Measurements from ENCODE around the gene SULT2A1. TPM values are rescaled to one million over a fixed set of nuclear protein-coding genes. Genes with fewer than 3 reads are reported as not detected.
A peak's percentile ranks its signal among the peaks of the same experiment; 100 is the strongest.
"Not testable (repeated sequence)": the region's sequence is repeated elsewhere in the genome, so short reads cannot be mapped to it uniquely, and the experiment has no call there.

Gene SULT2A1
- total RNA-seq, 1 donor: not detected

- H3K4me3 ChIP-seq (ENCODE audit: low read depth, low read length): no peak overlapping the region
- no peak for DNase-seq (ENCODE audit: low read depth)
- no peak for TF ChIP-seq CTCF (IDR thresholded peaks at IDR 0.05; ENCODE audit: insufficient read depth, low read length)
Measured at GRCh38 chr19:47860602-47861297, 25.4 kb downstream of the SULT2A1 start.

GRCh38 chr19:47859838-47860237 is 26.3 kb downstream of the SULT2A1 start:
- not testable (repeated sequence) for DNase-seq (ENCODE audit: low read depth); H3K4me3 ChIP-seq (ENCODE audit: low read depth, low read length)

DNA sequence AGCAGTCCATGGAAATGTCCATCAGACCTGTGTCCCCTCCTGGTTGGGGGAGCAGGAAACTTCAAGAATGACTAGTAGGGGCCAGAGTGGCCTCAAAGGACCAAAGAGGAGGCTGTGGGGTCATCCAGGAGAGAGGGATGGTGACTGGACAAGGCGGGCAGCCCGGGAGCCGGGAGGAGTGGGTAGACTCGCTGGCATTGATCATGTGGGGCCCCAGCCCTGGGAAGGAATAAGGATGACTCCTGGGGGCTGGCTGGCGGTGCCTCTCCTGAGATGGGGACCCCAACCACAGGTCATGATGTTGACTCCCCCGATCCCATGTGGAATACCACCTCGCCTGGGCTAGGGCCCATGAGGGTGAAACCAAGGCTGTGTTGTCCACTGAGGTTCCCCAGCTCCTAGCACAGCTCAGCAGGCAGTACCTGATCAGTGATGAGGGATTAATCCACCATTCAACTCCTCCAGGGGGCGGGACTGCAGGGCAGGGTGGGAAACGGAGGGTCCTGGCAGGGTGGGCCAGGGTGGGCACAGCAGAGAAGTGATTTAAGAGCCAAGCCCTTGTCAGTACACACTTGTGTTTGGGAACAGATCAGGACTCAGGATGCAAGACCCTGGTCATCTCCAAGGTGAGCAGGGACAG is 27.3 kb downstream of the SULT2A1 start, which contains the start of gene TPRX2:
TPRX2 (plus strand) TSS at position 590 of the 640 bp plus-strand sequence; CDS start at position 602, 12 bp downstream.
- not testable (repeated sequence) for DNase-seq (ENCODE audit: low read depth); H3K4me3 ChIP-seq (ENCODE audit: low read depth, low read length)

DNA sequence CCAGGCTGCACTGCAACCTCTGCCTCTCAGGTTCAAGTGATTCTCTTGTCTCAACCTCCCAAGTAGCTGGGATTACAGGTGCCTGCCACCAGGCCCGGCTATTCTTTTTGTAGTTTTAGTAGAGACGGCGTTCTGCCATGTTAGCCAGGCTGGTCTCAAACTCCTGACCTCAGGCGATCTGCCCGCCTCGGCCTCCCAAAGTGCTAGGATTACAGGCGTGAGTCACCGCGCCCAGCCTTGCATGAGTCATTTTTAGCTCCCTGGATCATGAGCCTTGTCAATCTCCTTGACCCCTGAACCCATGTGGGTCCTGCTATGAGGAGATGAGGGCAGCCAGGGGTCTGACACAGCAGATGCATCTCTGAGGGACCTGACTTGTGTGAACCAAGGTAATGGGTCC is 27.9 kb downstream of the SULT2A1 start:
- not testable (repeated sequence) for DNase-seq (ENCODE audit: low read depth); H3K4me3 ChIP-seq (ENCODE audit: low read depth, low read length)

DNA sequence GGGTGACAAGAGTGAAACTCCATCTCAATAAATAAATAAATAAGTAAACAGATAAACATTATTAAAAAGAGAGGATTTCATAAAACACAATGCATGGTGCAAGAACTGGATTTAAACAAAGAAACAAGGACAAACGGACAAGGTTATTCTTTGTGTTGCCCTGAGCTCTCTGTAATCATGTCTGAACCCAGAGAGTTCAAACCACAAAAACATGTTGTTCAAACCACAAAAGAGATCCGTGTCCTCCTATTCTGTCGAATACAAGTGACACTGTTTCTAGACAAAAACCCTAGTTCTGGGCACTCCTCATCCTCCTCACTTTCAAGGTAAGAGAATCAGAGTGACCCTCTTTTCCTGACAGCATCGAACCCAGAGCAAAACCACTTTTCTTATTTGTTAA is 31.7 kb downstream of the SULT2A1 start:
- TF ChIP-seq CTCF (IDR thresholded peaks at IDR 0.05; ENCODE audit: insufficient read depth, low read length): no peak
- H3K4me3 ChIP-seq (ENCODE audit: low read depth, low read length): no peak overlapping the region
- no peak for DNase-seq (ENCODE audit: low read depth)

DNA sequence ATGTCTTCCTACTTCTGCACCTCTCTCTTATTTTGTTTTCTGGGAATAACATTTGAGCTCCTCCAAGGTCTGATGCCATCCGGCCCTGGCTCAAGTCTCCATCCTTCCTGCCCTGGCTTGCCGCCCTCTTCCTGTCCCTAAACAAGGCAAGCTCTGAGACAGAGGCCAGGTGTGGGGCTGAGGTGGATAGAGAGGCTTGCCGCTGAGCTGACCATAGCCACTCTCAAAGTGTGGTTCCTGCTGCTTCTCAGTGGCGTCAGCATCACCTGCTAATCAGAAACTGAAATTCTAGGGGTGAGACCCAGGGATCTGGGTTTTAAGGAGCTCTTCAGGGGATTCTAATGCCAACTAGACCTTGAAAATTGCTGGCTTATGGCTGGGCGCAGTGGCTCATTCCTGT is 33.1 kb downstream of the SULT2A1 start:
- DNase-seq (ENCODE audit: low read depth): no peak
- no peak for TF ChIP-seq CTCF (IDR thresholded peaks at IDR 0.05; ENCODE audit: insufficient read depth, low read length)

GRCh38 chr19:47848823-47849473 is 37.2 kb downstream of the SULT2A1 start:
- H3K4me3 ChIP-seq (ENCODE audit: low read depth, low read length): no peak overlapping the region
- no peak for DNase-seq (ENCODE audit: low read depth)
- TF ChIP-seq CTCF (IDR thresholded peaks at IDR 0.05; ENCODE audit: insufficient read depth, low read length): peak; percentile 19

More for the DNA sequence above, 33.1 kb downstream of the SULT2A1 start:
- H3K4me3 ChIP-seq (ENCODE audit: low read depth, low read length): no peak overlapping the region

DNA sequence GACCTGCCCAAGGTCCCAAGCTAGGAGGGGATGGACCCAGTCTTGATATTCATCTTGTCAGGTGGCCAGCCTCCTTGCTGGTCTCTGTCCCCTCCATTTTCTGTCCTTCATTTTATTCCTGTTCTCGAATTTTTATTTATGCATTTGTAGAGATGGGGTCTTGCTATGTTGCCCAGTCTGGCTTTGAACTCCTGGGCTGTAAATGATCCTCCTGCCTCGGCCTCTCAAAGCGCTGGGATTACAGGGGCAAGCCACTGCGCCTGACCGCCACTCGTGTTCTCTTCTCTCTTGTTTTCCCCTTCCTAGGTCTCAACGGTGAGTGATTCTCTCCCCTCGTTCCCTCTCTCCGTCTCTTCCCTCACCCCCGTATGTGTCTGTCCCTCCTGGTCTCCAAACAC is 37.7 kb downstream of the SULT2A1 start:
- no peak for DNase-seq (ENCODE audit: low read depth)
- TF ChIP-seq CTCF (IDR thresholded peaks at IDR 0.05; ENCODE audit: insufficient read depth, low read length): no peak
- H3K4me3 ChIP-seq (ENCODE audit: low read depth, low read length): no peak overlapping the region
